ENCODE results near the gene HIRA. TPM values are rescaled to one million over a fixed set of nuclear protein-coding genes. Genes with fewer than 3 reads are reported as not detected.
A peak's percentile ranks its signal among the peaks of the same experiment; 100 is the strongest.

The HIRA gene
- total and polyA plus RNA-seq, 2 experiments from 2014 or later = 17.1 to 36.9 TPM

- H3K27ac ChIP-seq = no peak overlapping the region
- H3K4me1 ChIP-seq (ENCODE audit: low read depth) = peaks cover 8% of the 10 kb centered on the region
- no peaks in the 10 kb centered on the region for H3K27me3 ChIP-seq
- DNase-seq (ENCODE audit: low read depth in 1 of 2, low spot score in 1 of 2) = no peak
- no peak overlapping the region for H3K4me3 ChIP-seq
- H3K36me3 ChIP-seq = peaks cover 13% of the 10 kb centered on the region
- H3K9me3 ChIP-seq (ENCODE audit: low read depth) = no peaks in the 10 kb centered on the region
- TF ChIP-seq CTCF (IDR thresholded peaks at IDR 0.05; ENCODE audit: low read depth, low read length) = no peak
Observed at GRCh38 chr22:19434829-19435580, 3.5 kb upstream of the HIRA start.

- no peak for DNase-seq (ENCODE audit: low read depth in 1 of 2, low spot score in 1 of 2)
- Histone ChIP-seq H3K4me3 (no peak overlapping the region), H3K27ac (no peak overlapping the region), H3K36me3 (peaks cover 13% of the 10 kb centered on the region), H3K4me1 (ENCODE audit: low read depth) (peaks cover 13% of the 10 kb centered on the region), H3K9me3 (ENCODE audit: low read depth) (no peaks in the 10 kb centered on the region), H3K27me3 (no peaks in the 10 kb centered on the region)
- no peak for TF ChIP-seq CTCF (IDR thresholded peaks at IDR 0.05; ENCODE audit: low read depth, low read length)
Observed at GRCh38 chr22:19434401-19434800, 2.9 kb upstream of the HIRA start.

- Histone ChIP-seq H3K27me3 (no peaks in the 10 kb centered on the region), H3K27ac (peak within 1 kb of the TSS; percentile 94), H3K4me1 (ENCODE audit: low read depth) (peaks cover 13% of the 10 kb centered on the region)
Observed at GRCh38 chr22:19432133-19432851, 759 bp upstream of the HIRA start, which contains the start of gene MRPL40. Gene MRPL40 (plus strand): TSS chr22:19432545. CDS start chr22:19432555, 10 bp downstream.

GRCh38 chr22:19430890-19431541, 517 bp downstream of the HIRA start:
- H3K36me3 ChIP-seq = peaks cover 13% of the 10 kb centered on the region
- peak; percentile 39 to 58 for DNase-seq (ENCODE audit: low read depth in 1 of 2, low spot score in 1 of 2)
- no peaks in the 10 kb centered on the region for H3K27me3 ChIP-seq
- peak overlapping the region; percentile 96 for H3K27ac ChIP-seq
- H3K4me1 ChIP-seq (ENCODE audit: low read depth) = peaks cover 13% of the 10 kb centered on the region
- TF ChIP-seq CTCF (IDR thresholded peaks at IDR 0.05; ENCODE audit: low read depth, low read length) = peak; percentile 22
- peak overlapping the region; percentile 56 for H3K4me3 ChIP-seq
- no peaks in the 10 kb centered on the region for H3K9me3 ChIP-seq (ENCODE audit: low read depth)

More at GRCh38 chr22:19432133-19432851, 759 bp upstream of the HIRA start, which contains the start of gene MRPL40:
- Histone ChIP-seq H3K36me3 (peaks cover 13% of the 10 kb centered on the region), H3K4me3 (peak within 1 kb of the TSS; percentile 56), H3K9me3 (ENCODE audit: low read depth) (no peaks in the 10 kb centered on the region)
- DNase-seq (ENCODE audit: low read depth in 1 of 2, low spot score in 1 of 2) = peak; percentile 96 to 98
- TF ChIP-seq CTCF (IDR thresholded peaks at IDR 0.05; ENCODE audit: low read depth, low read length) = peak; percentile 6

All from cardiac muscle cell (in vitro differentiated cells and primary cell).